Spleen (tissue), 11 donors: ENCODE data around the gene IL1RL2. TPM values are rescaled to one million over a fixed set of nuclear protein-coding genes. Genes with fewer than 3 reads are reported as not detected.
A peak's percentile ranks its signal among the peaks of the same experiment; 100 is the strongest.

ENCODE experiments used
- DNase-seq: peaks from one replicate; pipeline ENCODE4 v3.0.0-alpha.2; 2020
- H3K27ac ChIP-seq, 8 donors: fragments of 200-600 bp; sonication (generic) in 7 of 8; 1 replicate in 4 of 8; 2 replicates in 4 of 8; pipeline versions ENCODE4 v1.5.0 to v1.8.0; 2016 to 2021; ENCODE audit warnings: inconsistent platforms in 4 of 8, mild to moderate bottlenecking in 4 of 8, moderate library complexity in 1 of 8
- H3K27me3 ChIP-seq, 7 donors: fragments of 200-600 bp; sonication (generic) in 6 of 7; replicated peaks in 1 of 7; 1 replicate in 4 of 7; 2 replicates in 3 of 7; pipeline versions ENCODE4 v1.5.0 to v1.8.0; 2016 to 2021; ENCODE audit warnings: inconsistent platforms in 3 of 7, mild to moderate bottlenecking in 1 of 7
- H3K36me3 ChIP-seq, 6 donors: fragments of 200-600 bp; sonication (generic) in 5 of 6; 1 replicate in 4 of 6; 2 replicates in 2 of 6; pipeline versions ENCODE4 v1.5.0 to v1.8.0; 2016 to 2021; ENCODE audit warnings: inconsistent platforms in 2 of 6
- H3K4me1 ChIP-seq, 6 donors: fragments of 200-600 bp; sonication (generic) in 5 of 6; 1 replicate in 3 of 6; 2 replicates in 3 of 6; pipeline versions ENCODE4 v1.5.0 to v1.8.0; 2016 to 2021; ENCODE audit warnings: inconsistent platforms in 3 of 6
- H3K4me3 ChIP-seq, 8 donors: fragments of 200-600 bp; sonication (generic) in 7 of 8; 1 replicate in 4 of 8; 2 replicates in 4 of 8; pipeline versions ENCODE4 v1.5.0 to v1.8.0; 2016 to 2021; ENCODE audit warnings: inconsistent platforms in 4 of 8, mild to moderate bottlenecking in 4 of 8, moderate library complexity in 2 of 8
- H3K9me3 ChIP-seq, 8 donors: fragments of 200-600 bp; sonication (generic) in 7 of 8; 1 replicate in 4 of 8; 2 replicates in 4 of 8; pipeline versions ENCODE4 v1.5.0 to v1.8.0; 2016 to 2021; ENCODE audit warnings: inconsistent platforms in 4 of 8
- CTCF ChIP-seq, 11 experiments: fragments of 200-600 bp in 7 of 11; fragments of 450-650 bp in 4 of 11; sonication (generic) in 4 of 11; IDR thresholded peaks in 8 of 11; conservative IDR thresholded peaks in 3 of 11; 1 replicate in 7 of 11; 2 replicates in 4 of 11; pipeline versions ENCODE4 v1.4.0 to v1.8.0; 2016 to 2021; ENCODE audit warnings: antibody characterized with exemption in 11 of 11, inconsistent platforms in 4 of 11, mild to moderate bottlenecking in 1 of 11
- POLR2A ChIP-seq, 3 donors: fragments of 450-650 bp; IDR thresholded peaks; one replicate each; pipeline ENCODE4 v1.5.1; 2017; ENCODE audit warnings: antibody characterized with exemption in 3 of 3, mild to moderate bottlenecking in 1 of 3
- POLR2AphosphoS5 ChIP-seq, 3 donors: sonication (generic); formaldehyde crosslinking; IDR thresholded peaks; one replicate each; pipeline ENCODE4 v1.5.1; 2017; ENCODE audit warnings: antibody characterized with exemption in 3 of 3
- WGBS, 5 donors: extraction: QIAGEN DNeasy Blood & Tissue Kit in 3 of 5; methylation state at CpG; one replicate each; pipeline versions ENCODE4 v1.1.5 to v1.1.7; 2013 to 2018; 5-methylcytosine and 5-hydroxymethylcytosine counted together
- intact Hi-C: fragments of 100-400 bp; cut with DNase I; formaldehyde crosslinking; loops from one replicate; pipeline ENCODE4 v1.15.0; 2023; ENCODE audit warnings: low total_unique reads
- polyA plus RNA-seq, 3 donors: library from polyadenylated mRNA; stranded (reverse); fragments of 200-250 nt; gene quantifications; one replicate each; pipeline ENCODE4 v1.2.1, GENCODE V29; 2013
- total RNA-seq, 7 donors: library from RNA; depleted of rRNA in 3 of 7; stranded (reverse); fragments of >200 nt in 3 of 7; fragmentation: NEBNext Ultra II Directional in 4 of 7; extraction: Animal tissue kit (Norgen Biotek cat#: 25700) in 4 of 7; gene quantifications; one replicate each; pipeline versions ENCODE4 v1.1.0 to v1.2.1, GENCODE V29; 2016 to 2021
- donor health status: healthy with polysubstance abuse.
- donor health status: DM: no; HTN: no; CAD: no; lungs with moderate emphysema.
- donor health status: DM: no; HTN: no; CAD: no.
- donor health status: Bipolar disorder and iron deficiency.
- donor health status: healthy.
- donor health status: DM: no; HTN: no; CAD: no.
- donor health status: DM: yes; HTN: yes; CAD: no.

The IL1RL2 gene
- total and polyA plus RNA-seq, 10 donors, result 0.05 to 0.49 (median 0.13) TPM; not detected in 4

GRCh38 chr2:102226171-102226570, 39.3 kb downstream of the IL1RL2 start:
- DNase-seq, result no peak

GRCh38 chr2:102226612-102227391, 40.0 kb downstream of the IL1RL2 start:
- intact Hi-C loops, result no loop called here
- H3K9me3 ChIP-seq, result no peaks in the 10 kb centered on the region
- WGBS, 5 donors, result 59 to 66% (median 62%) methylated on average over 7 of the region's 7 CpGs
- no peak for DNase-seq
- no peaks in the 10 kb centered on the region for H3K36me3 ChIP-seq
- H3K27me3 ChIP-seq, result no peaks in the 10 kb centered on the region
- H3K27ac ChIP-seq, result peak overlapping the region; percentile 74 to 92 (median 88)
- TF ChIP-seq POLR2A (IDR thresholded peaks at IDR 0.05) (no peak), CTCF (IDR thresholded peaks at IDR 0.05 in 8 of 11, conservative IDR thresholded peaks at IDR 0.05 in 3 of 11) (no peak), POLR2AphosphoS5 (IDR thresholded peaks at IDR 0.05) (no peak)
- H3K4me1 ChIP-seq, result peaks cover 9 to 27% (median 22%) of the 10 kb centered on the region in 6 donors
- H3K4me3 ChIP-seq, result peak overlapping the region in 1 of 8 donors; percentile 49

More at GRCh38 chr2:102226171-102226570, 39.3 kb downstream of the IL1RL2 start:
- Histone ChIP-seq H3K4me3 (no peak overlapping the region), H3K36me3 (no peaks in the 10 kb centered on the region), H3K27me3 (no peaks in the 10 kb centered on the region), H3K27ac (peak overlapping the region in 5 of 8 donors; percentile 88 to 92 (median 90)), H3K9me3 (no peaks in the 10 kb centered on the region), H3K4me1 (peaks cover 9 to 27% (median 22%) of the 10 kb centered on the region in 6 donors)
- 88 to 97% (median 90%) methylated on average over 6 of the region's 6 CpGs for WGBS, 5 donors
- intact Hi-C loops, result no loop called here
- TF ChIP-seq POLR2AphosphoS5 (IDR thresholded peaks at IDR 0.05) (no peak), POLR2A (IDR thresholded peaks at IDR 0.05) (no peak), CTCF (IDR thresholded peaks at IDR 0.05 in 8 of 11, conservative IDR thresholded peaks at IDR 0.05 in 3 of 11) (no peak)

GRCh38 chr2:102229141-102229769, 42.4 kb downstream of the IL1RL2 start:
- 80 to 88% (median 81%) methylated on average over 6 of the region's 6 CpGs for WGBS, 5 donors
- no peak for DNase-seq
- peaks cover 9 to 27% (median 22%) of the 10 kb centered on the region in 6 donors for H3K4me1 ChIP-seq
- H3K4me3 ChIP-seq, result no peak overlapping the region
- H3K9me3 ChIP-seq, result no peaks in the 10 kb centered on the region
- no peaks in the 10 kb centered on the region for H3K36me3 ChIP-seq
- intact Hi-C loops, result no loop called here
- TF ChIP-seq CTCF (IDR thresholded peaks at IDR 0.05 in 8 of 11, conservative IDR thresholded peaks at IDR 0.05 in 3 of 11) (no peak), POLR2A (IDR thresholded peaks at IDR 0.05) (no peak), POLR2AphosphoS5 (IDR thresholded peaks at IDR 0.05) (no peak)
- H3K27me3 ChIP-seq, result no peaks in the 10 kb centered on the region
- H3K27ac ChIP-seq, result no peak overlapping the region

GRCh38 chr2:102230410-102230909, 43.6 kb downstream of the IL1RL2 start:
- intact Hi-C loops, result no loop called here
- WGBS, 5 donors, result 85 to 92% (median 89%) methylated on average over 9 of the region's 9 CpGs
- Histone ChIP-seq H3K9me3 (no peaks in the 10 kb centered on the region), H3K27me3 (no peaks in the 10 kb centered on the region), H3K4me3 (no peak overlapping the region), H3K36me3 (no peaks in the 10 kb centered on the region), H3K27ac (no peak overlapping the region), H3K4me1 (peaks cover 9 to 27% (median 22%) of the 10 kb centered on the region in 6 donors)
- no peak for DNase-seq
- TF ChIP-seq CTCF (IDR thresholded peaks at IDR 0.05 in 8 of 11, conservative IDR thresholded peaks at IDR 0.05 in 3 of 11), result no peak
- no peak for TF ChIP-seq POLR2AphosphoS5 (IDR thresholded peaks at IDR 0.05)
- TF ChIP-seq POLR2A (IDR thresholded peaks at IDR 0.05), result no peak
